Limb (tissue), 2 donors: Measurements from ENCODE around the gene MYO1C.
"Not testable (repeated sequence)": the region's sequence is repeated elsewhere in the genome, so short reads cannot be mapped to it uniquely, and the experiment has no call there.

ENCODE experiments used
- DNase-seq, 2 donors: peaks; one replicate each; pipeline ENCODE4 v3.0.0-alpha.2; 2016; ENCODE audit errors: extremely low spot score in 2 of 2

MYO1C gene

GRCh38 chr17:1509290-1509881, 16.9 kb upstream of the MYO1C start:
- DNase-seq: no peak

- not testable (repeated sequence) for DNase-seq
These were observed 16.2 kb upstream of the MYO1C start for GRCh38 chr17:1508709-1509108.

- no peak for DNase-seq
These were observed 14.3 kb upstream of the MYO1C start for GRCh38 chr17:1506649-1507267.

GRCh38 chr17:1505586-1505985, 13.1 kb upstream of the MYO1C start:
- no peak for DNase-seq

- no peak for DNase-seq
These were observed 12.4 kb upstream of the MYO1C start for GRCh38 chr17:1504866-1505265.

GRCh38 chr17:1503699-1504098, 11.2 kb upstream of the MYO1C start:
- no peak for DNase-seq

GRCh38 chr17:1498869-1499268, 6.4 kb upstream of the MYO1C start:
- DNase-seq: no peak

GRCh38 chr17:1498233-1498632, 5.7 kb upstream of the MYO1C start:
- no peak for DNase-seq

GRCh38 chr17:1497831-1498230, 5.3 kb upstream of the MYO1C start:
- no peak for DNase-seq

- no peak for DNase-seq
These were observed 4.4 kb upstream of the MYO1C start for GRCh38 chr17:1496869-1497268.

GRCh38 chr17:1495265-1495989, 2.9 kb upstream of the MYO1C start:
- no peak for DNase-seq

GRCh38 chr17:1494736-1495253, 2.3 kb upstream of the MYO1C start:
- DNase-seq: no peak

GRCh38 chr17:1494203-1494602, 1.7 kb upstream of the MYO1C start:
- no peak for DNase-seq

- no peak for DNase-seq
These were observed 950 bp upstream of the MYO1C start for GRCh38 chr17:1493291-1493980.

- peak in 1 of 2 donors; percentile 76 for DNase-seq
These were observed 840 bp downstream of the MYO1C start for GRCh38 chr17:1491443-1492248.

- DNase-seq: peak in 1 of 2 donors; percentile 78
These were observed 1.6 kb downstream of the MYO1C start for GRCh38 chr17:1490643-1491442.

GRCh38 chr17:1488826-1489270, 3.6 kb downstream of the MYO1C start:
- DNase-seq: no peak

GRCh38 chr17:1487939-1488825, 4.3 kb downstream of the MYO1C start:
- DNase-seq: peak; percentile 90 to 95
